Smooth muscle cell (in vitro differentiated cells): ENCODE measurements around the gene MEA1. TPM values are rescaled to one million over a fixed set of nuclear protein-coding genes. Genes with fewer than 3 reads are reported as not detected.
"Not testable (repeated sequence)": the region's sequence is repeated elsewhere in the genome, so short reads cannot be mapped to it uniquely, and the experiment has no call there.

ENCODE experiments used
- DNase-seq: peaks from one replicate; lab custom pipeline; 2025; ENCODE audit not compliant: unreplicated experiment; lab: John Stamatoyannopoulos, UW
- H2AFZ ChIP-seq: fragments of 200-600 bp; sonication (generic); 2 replicates; pipeline ENCODE4 v1.6.0; 2016; ENCODE audit warnings: antibody characterized with exemption, low read depth, mild to moderate bottlenecking
- H3F3A ChIP-seq: fragments of 200-600 bp; sonication (generic); 2 replicates; pipeline ENCODE4 v1.6.0; 2017; ENCODE audit warnings: antibody characterized with exemption, low read depth
- H3K27ac ChIP-seq: fragments of 200-600 bp; sonication (generic); 2 replicates; pipeline ENCODE4 v1.5.1; 2016; ENCODE audit warnings: low read depth, mild to moderate bottlenecking
- H3K27me3 ChIP-seq: fragments of 200-600 bp; sonication (generic); 2 replicates; pipeline ENCODE4 v1.6.1; 2016; ENCODE audit warnings: low read depth, mild to moderate bottlenecking
- H3K36me3 ChIP-seq: fragments of 200-600 bp; sonication (generic); 2 replicates; pipeline ENCODE4 v1.5.1; 2016; ENCODE audit warnings: low read depth
- H3K4me1 ChIP-seq: fragments of 200-600 bp; sonication (generic); 2 replicates; pipeline ENCODE4 v1.5.1; 2016; ENCODE audit warnings: low read depth
- H3K4me2 ChIP-seq: fragments of 200-600 bp; sonication (generic); 2 replicates; pipeline ENCODE4 v1.6.0; 2016; ENCODE audit warnings: mild to moderate bottlenecking
- H3K4me3 ChIP-seq: fragments of 200-600 bp; sonication (generic); 2 replicates; pipeline ENCODE4 v1.5.1; 2016; ENCODE audit warnings: mild to moderate bottlenecking
- H3K79me2 ChIP-seq: fragments of 200-600 bp; sonication (generic); 2 replicates; pipeline ENCODE4 v1.6.0; 2016; ENCODE audit warnings: low read depth, mild to moderate bottlenecking
- H3K9ac ChIP-seq: fragments of 200-600 bp; sonication (generic); 2 replicates; pipeline ENCODE4 v1.6.0; 2016; ENCODE audit warnings: low read depth
- H3K9me3 ChIP-seq: fragments of 200-600 bp; sonication (generic); replicated peaks from 2 replicates; pipeline ENCODE4 v1.5.1; 2016; ENCODE audit warnings: low read depth
- H4K20me1 ChIP-seq: fragments of 200-600 bp; sonication (generic); 2 replicates; pipeline ENCODE4 v1.6.0; 2016; ENCODE audit warnings: low read depth
- CTCF ChIP-seq: fragments of 200-600 bp; sonication (generic); IDR thresholded peaks from 2 replicates; pipeline ENCODE4 v1.5.1; 2017; ENCODE audit warnings: borderline replicate concordance, mild to moderate bottlenecking, antibody characterized with exemption; ENCODE audit not compliant: insufficient read depth, poor library complexity, severe bottlenecking
- WGBS: methylation state at CpG from one replicate; pipeline ENCODE4 v1.1.7; 2016; ENCODE audit warnings: low lambda C conversion rate; 5-methylcytosine and 5-hydroxymethylcytosine counted together
- polyA plus RNA-seq: library from polyadenylated mRNA; unstranded; fragments of >200 nt; fragmentation: Nextera tagmentation; extraction: Ambion mirVana; gene quantifications from 2 replicates; pipeline ENCODE4 v1.2.1, GENCODE V29; 2016
- total RNA-seq: library from RNA; depleted of rRNA; stranded (reverse); fragments of >200 nt; gene quantifications from 2 replicates; pipeline ENCODE4 v1.2.3, GENCODE V29; 2014

MEA1 gene
- total and polyA plus RNA-seq, 2 experiments from 2014 or later, result 86.7 to 154 TPM

- no peak for TF ChIP-seq CTCF
- H3K9ac ChIP-seq, result no peak overlapping the region
- no peaks in the 10 kb centered on the region for H3K4me1 ChIP-seq
- no peak overlapping the region for H3K4me3 ChIP-seq
- no peak for DNase-seq
- H3K27ac ChIP-seq, result no peak overlapping the region
- no peaks in the 10 kb centered on the region for H3K36me3 ChIP-seq
- no peak overlapping the region for H3K4me2 ChIP-seq
- H4K20me1 ChIP-seq, result peaks cover 15% of the 10 kb centered on the region
- H3F3A ChIP-seq, result no peaks in the 10 kb centered on the region
- no peaks in the 10 kb centered on the region for H3K27me3 ChIP-seq
- H3K9me3 ChIP-seq, result no peaks in the 10 kb centered on the region
- no peak overlapping the region for H2AFZ ChIP-seq
- over 99% methylated on average over 8 of the region's 8 CpGs for WGBS
- peaks cover 7% of the 10 kb centered on the region for H3K79me2 ChIP-seq
Observed at GRCh38 chr6:43001843-43002242, 11.9 kb downstream of the MEA1 start.

- DNase-seq, H3K79me2 ChIP-seq, H3K4me2 ChIP-seq, H3F3A ChIP-seq, H3K36me3 ChIP-seq, H3K4me3 ChIP-seq, H3K27me3 ChIP-seq, H3K9ac ChIP-seq, H3K9me3 ChIP-seq, H3K4me1 ChIP-seq, H2AFZ ChIP-seq, H3K27ac ChIP-seq: not testable (repeated sequence)
- WGBS, result 97% methylated on average over 9 of the region's 9 CpGs
- peaks cover 27% of the 10 kb centered on the region for H4K20me1 ChIP-seq
Observed at GRCh38 chr6:42998205-42998604, 15.5 kb downstream of the MEA1 start.

GRCh38 chr6:42996513-42996912, 17.2 kb downstream of the MEA1 start:
- Histone ChIP-seq H3K27me3 (no peaks in the 10 kb centered on the region), H3K4me1 (no peaks in the 10 kb centered on the region), H3K36me3 (no peaks in the 10 kb centered on the region), H4K20me1 (peaks cover 37% of the 10 kb centered on the region), H3K4me3 (no peak overlapping the region), H3K27ac (no peak overlapping the region), H3K4me2 (no peak overlapping the region), H2AFZ (no peak overlapping the region), H3K79me2 (peaks cover 3% of the 10 kb centered on the region), H3K9ac (no peak overlapping the region), H3F3A (peaks cover 4% of the 10 kb centered on the region), H3K9me3 (no peaks in the 10 kb centered on the region)
- no peak for TF ChIP-seq CTCF
- no peak for DNase-seq

- 84% methylated on average over 2 of the region's 2 CpGs for WGBS
- DNase-seq, result no peak
- Histone ChIP-seq H4K20me1 (peaks cover 45% of the 10 kb centered on the region), H3F3A (peaks cover 4% of the 10 kb centered on the region), H3K27me3 (no peaks in the 10 kb centered on the region), H3K4me2 (no peak overlapping the region), H3K9me3 (no peaks in the 10 kb centered on the region), H3K9ac (no peak overlapping the region), H3K27ac (no peak overlapping the region), H3K36me3 (no peaks in the 10 kb centered on the region), H3K79me2 (peaks cover 4% of the 10 kb centered on the region), H3K4me1 (no peaks in the 10 kb centered on the region), H3K4me3 (no peak overlapping the region), H2AFZ (no peak overlapping the region)
- TF ChIP-seq CTCF, result no peak
Observed at GRCh38 chr6:42993445-42993844, 20.3 kb downstream of the MEA1 start.
